Measurements from ENCODE around the gene DCBLD2.
A peak's percentile ranks its signal among the peaks of the same experiment; 100 is the strongest.

Gene DCBLD2

DNA sequence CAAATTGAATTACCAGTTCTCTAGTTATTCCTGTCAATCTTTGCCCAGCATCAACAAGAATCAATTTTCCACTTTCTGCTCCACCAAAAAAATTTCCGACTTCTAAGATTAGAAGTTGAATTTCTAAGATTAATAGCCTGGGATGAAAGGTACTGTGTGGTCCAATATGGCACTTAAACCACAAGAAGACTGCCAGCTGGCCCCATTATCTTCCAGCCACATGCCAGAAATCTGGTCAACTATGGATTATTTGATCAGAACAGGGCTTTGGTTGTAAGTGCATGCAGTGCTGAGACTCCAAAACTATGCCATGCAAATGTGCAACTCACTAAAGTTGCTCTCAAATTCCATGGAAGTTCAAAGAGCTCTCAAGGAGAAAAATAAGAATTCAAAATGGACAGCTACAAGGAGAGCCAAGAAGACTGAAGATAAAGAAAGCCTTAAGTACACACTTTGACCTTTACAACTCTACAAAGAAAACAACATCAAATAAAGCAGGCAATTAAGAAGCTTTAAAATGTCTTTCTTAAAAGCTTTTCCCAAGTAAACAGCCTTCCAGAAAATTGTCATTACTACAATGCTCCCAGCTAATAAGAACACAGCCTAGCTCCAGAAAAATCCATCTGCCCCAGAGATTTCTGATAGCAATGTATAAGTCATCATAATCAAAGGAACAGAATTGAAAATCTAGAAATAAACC is 74.1 kb downstream of the DCBLD2 start:
- no peak for DNase-seq

DNA sequence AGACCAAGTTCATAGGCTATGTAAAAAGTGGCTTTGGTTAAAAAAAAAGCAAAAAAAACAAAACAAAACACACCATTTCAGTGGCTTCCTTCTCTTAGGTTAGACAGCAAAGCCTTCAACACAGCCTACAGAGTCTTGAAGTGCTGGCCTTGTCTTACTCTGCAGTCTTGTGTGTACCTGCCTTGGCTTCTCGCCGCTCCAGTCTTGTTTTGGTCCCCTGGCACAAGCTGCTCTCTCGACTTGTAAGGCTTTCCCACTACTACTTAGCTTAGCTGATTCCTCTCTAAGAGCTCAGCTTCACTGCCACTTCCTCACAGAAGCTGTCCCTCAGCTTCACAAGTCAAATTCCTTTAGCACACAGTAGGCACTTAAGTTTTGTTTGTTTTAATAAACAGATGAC is 75.4 kb downstream of the DCBLD2 start:
- DNase-seq: no peak

DNA sequence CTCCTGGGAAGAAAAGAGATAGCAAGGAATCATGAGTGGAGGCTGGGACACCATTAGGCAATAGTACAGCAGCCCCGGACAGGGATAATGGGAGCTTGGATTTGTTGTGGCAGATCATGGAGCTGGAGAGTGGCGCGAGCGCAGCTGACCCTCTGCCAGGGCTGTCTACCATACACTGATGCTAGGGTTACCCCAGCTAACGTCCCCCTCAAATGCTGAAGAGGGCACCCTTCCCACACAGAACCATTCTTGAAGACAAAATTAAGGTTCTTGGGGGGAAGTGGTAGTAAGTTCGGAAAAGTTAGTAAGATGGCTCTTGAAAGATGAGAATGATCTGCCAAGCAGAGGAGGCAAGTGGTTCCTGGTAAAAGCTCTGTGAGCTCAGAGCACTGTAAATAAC is 77.2 kb downstream of the DCBLD2 start:
- DNase-seq: no peak

DNA sequence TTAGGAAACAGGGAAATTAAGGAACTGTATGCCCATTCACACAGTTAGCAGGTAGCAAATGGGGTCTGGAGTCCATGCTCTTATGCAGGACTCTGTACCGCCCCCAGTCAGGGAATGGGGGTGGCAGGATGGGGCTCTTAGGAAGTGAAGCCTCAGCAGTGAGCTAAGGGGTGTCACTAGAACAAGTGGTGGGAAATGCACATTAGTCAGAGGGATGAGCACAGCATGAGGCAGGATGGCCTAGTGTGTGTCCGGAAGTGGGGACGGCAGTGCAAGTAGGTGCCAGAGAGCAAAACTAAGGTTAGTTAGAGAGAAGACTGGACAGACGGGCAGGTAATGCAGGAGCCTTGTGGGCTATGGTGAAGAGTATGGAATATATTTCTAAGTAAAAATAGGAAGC is 77.7 kb downstream of the DCBLD2 start:
- DNase-seq: no peak

DNA sequence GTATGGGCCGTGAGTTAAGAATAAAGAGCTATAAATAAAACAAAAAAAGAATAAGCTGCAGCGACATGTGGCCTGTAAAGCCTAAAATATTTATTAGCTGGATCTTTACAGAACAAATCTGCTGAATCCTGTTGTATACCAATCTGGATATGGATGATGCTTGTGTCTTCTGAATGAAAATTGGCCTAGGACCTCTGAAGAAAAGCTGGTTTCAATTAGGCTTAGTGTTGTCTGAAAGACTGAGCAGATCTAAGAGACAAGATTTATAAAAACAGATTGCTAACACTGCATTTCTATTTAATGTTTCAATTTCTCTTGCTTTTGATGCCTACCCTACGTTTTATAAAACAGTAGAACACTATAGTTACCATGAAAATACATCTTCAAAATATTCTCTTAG is 80.4 kb downstream of the DCBLD2 start:
- DNase-seq: no peak

DNA sequence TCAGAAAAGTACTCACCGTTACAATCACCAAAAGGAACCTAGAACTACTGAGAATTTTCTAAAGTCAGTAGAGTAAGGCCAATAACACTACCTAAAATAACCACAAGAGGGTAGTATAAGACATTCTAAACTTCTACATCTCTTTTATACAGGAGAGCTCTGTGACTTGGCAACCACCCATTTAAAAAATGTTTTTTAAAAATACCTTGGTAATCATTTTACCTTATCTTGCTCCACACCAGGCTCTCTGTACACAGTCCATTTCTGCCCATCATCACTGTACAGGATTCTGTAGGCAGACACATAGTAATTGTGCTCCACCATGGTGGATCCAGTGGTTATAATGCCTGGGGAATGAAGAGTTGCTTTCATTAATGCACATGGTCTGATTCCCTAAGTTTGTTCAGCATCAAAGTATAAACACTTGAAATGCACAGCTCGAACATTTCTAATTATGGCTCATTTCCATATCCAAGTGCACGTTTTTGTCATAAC is 83.9 kb downstream of the DCBLD2 start:
- DNase-seq: peak; percentile 17

DNA sequence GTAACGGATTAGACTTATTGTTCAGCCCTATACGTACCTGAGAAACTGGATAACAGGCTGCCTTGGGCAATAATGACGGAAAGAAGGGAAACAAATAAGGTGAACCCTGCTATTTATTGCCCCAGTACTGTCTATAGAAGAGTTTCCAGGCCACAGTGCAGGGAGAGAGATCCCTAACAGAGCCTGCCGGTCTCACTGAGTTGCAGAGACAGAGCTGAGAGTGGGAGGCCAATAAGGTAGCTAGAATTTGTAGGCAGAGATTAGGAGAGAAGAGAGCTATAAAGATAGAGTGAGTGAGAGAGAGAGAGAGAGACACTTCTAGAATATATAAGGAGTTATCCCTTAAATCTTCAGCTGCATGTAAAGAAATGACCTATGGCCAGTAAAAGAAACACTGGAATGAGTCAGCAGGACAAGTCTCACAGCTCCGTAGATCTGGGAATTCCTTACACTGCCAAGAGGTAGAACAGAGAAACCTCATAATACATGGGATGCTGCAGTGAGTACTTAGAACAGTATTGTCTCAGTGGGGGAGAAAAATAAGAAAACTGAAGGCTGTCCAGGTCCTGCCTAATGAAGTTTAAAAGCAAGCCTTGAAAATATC is 86.6 kb downstream of the DCBLD2 start:
- no peak for DNase-seq

DNA sequence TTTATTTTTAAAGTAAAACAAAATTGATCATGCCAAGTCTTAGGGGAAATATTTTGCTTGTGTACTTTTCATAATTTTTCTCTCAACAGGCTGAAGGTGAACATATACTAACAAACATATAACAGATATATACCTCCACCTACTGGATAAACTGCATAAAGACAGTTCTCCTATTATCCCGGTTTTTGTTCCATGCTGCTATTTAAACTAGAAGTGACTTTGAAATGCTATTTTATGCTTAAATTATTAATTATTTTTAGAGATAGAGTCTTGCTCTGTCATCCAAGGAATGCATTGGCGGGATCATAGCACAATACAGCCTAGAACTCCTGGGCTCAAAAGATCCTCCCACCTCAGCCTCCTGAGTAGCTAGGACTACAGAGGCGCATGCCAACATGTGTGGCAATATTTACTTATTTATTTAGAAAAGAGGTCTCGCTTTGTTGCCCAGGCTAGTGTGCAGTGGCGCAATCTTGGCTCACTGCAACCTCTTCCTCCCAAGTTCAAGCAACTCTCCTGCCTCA is 88.6 kb downstream of the DCBLD2 start:
- no peak for DNase-seq

DNA sequence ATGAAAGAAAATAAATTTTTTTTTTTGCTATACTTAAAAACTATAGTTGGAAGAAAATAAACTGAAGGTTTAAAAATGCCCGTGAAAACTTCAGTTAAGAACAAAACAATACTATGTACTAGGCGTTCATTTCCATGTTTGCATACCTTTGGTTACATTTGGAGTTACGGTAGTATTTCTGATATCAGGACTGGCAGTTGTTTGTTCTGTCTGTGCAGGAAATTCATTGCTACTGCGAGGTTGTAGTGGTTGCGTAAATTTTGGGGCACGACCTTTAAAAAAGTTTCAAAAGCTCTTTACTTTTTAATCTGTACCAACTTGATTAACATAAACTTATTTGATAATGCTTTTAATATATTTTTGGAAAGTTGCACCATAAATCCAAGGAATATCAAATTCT is 90.4 kb downstream of the DCBLD2 start:
- DNase-seq: no peak

DNA sequence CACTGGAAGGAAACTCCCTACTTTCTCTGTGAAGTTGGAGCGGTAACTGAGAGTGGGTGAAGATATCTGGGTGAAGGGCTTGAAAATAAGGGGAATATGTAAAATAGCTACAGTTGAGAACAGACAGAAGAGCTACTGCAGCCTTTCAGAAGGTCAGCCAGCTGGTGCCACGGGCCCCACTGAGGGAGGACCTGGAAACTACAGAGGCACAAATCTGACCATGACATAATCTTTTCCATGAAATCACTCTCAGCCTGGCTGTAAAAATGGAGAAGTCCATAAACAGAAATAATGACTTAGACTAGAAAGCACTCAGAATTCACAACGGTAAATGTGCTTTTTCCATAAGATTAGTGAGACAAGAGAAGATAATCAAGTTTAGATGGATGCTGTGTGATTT is 91.9 kb downstream of the DCBLD2 start:
- DNase-seq: no peak

DNA sequence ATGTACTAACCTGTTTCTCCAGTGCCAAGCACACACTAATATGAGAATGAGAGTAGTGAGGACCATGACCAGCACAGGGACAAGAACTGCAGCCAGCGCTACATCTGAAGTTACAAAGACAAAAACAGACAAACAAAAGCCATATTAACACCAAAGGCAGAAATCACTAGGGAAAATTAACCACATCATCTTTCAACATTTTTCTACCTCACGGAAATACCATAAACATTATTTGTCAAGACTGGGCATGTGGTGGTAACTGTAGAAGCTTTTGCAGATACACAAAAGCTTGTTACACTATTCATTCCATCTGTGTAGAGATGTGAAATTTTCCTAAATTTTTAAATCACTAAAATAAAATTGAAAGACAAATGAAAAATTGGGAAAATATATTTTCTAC is 93.4 kb downstream of the DCBLD2 start:
- no peak for DNase-seq

DNA sequence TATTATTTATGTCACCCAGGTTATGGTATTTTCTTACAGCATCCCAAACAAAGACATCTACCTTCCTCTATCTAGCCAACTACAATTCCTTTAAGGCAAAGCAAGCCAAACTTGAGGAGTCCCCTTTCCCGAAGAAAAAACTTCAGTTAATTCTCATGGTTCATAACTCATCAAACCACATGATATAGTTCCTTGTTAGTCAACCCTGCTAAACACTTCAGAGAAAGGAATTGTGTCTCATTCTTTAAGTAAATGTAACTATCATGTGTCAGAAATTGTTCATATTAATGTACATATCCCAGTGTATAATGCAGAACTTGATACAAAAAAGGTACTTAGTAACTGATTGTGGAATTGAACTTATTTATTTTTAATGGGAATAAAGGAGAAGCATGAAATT is 93.9 kb downstream of the DCBLD2 start:
- DNase-seq: no peak

DNA sequence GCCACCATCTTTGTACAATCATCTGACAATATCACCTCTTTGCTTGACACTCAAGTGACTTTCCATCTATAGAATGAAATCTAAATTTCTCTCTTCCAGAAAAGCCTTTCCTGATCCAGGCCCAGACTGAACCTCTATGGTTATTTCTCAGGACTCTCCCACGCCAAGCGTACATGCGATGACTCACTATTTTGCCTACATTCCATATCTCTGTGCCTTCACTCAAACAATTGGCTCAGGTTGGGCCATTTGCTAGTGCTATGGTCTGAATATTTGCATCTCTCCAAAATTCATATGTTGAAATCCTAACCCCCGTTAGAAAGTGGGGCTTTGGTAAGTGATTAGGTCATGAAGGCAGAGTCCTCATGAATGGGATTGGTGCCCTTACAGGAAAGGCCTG is 94.5 kb downstream of the DCBLD2 start:
- no peak for DNase-seq

DNA sequence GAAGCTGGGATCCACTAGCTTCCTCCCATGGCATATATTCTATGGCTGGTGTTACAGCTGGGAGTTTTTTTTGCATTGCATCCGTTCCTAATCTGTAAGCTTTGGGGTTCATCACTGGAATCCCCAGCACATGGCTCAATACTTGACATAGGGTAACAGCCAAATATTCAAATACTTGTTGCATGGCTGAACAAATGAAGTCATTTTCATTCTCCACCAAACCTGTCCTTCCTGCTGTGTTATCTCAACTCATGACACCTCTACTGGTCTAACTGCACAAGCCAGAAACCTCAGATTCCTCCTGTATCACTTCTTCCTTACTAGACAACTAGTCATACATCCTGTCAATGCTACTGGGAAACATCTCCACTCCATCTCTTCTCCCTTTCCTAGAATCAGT is 95.0 kb downstream of the DCBLD2 start:
- no peak for DNase-seq

DNA sequence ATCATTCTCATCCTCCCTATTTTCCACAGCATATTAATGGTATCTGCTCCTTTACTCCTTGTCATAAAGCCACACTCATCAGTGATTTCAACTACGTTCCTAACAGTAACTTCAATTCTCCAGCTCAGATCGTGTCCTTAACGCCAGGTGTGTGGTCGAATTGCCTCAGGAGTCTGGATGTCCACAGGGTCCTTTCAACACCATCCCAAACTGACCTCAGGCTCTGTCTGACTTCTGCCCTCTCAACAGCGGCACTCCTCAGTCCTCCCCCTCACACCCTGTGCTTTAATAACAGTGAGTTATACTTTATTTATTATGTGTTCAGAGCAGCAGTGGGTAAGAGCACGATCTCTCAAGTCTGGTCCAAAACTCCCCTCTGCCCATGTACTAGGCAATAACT is 95.9 kb downstream of the DCBLD2 start:
- DNase-seq: no peak

DNA sequence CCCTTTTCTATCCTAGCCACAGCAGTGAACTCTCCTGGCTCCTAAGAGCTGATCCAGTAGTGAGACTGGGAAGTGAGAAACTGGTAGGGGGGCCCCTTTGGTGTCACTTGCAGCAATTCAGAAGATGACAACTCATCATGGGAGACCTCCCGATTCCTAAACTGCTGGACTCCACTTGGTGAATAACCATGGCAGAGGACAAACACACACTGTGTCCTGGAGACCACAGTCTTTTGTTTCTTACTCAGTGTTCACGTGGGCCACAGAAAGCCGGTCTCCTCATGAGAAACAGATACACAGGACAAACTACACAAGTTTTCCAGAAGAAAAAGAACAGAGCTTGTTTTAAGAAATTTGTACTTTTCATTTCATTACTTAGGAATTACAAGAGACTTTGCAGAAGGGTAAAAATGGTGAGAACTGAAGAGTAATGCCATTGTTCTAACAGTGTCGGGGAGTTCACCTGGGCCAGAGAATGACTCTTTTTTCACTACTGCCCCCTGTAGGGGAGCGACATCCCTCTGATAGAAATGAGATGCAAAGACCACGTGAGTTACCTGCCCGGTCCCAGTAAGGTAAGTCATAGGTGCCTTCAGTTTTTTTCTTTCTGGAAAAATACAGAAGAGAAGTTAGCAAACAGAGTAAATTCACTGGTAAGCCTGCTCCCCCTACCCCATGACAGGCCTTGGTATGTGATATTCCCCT is 100.3 kb downstream of the DCBLD2 start:
- DNase-seq: no peak

DNA sequence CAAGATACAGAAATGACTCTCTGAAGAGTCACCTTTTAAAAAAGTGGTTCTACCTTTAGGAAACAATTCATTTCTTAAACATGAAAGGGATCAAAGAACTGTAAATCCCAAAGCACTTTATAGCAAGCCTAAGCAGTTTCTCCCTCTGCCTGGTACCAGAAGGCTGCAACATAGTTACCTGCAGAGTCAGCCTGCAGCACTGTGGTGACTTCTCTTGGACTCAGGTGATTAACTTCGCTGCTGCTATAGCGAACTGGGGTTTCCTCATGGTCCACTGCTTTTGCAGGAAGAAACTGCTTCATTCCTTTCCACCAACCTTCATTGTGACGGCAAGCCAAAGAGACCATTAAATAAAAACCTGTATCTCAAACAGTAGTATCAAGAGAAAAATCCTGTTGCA is 101.1 kb downstream of the DCBLD2 start:
- DNase-seq: no peak

DNA sequence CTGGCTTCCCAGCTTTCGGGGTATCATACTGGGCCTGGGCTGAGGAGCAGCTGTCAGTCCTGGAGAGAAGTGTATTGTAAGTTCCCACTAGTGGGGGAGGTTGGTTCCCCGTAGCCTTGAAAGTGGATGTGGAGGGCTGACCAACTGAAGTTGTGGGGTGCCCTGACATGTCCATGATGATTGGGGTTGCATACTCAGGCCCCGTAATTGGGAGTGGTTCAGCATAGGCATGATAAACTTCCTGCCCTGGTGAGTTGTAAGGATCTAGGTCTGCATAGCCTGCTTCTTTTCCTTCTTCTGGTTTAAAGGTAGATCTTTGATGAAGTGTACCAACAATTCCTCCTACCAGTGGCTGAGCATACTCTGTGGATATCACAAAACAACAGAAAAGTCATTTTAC is 102.0 kb downstream of the DCBLD2 start:
- no peak for DNase-seq

DNA sequence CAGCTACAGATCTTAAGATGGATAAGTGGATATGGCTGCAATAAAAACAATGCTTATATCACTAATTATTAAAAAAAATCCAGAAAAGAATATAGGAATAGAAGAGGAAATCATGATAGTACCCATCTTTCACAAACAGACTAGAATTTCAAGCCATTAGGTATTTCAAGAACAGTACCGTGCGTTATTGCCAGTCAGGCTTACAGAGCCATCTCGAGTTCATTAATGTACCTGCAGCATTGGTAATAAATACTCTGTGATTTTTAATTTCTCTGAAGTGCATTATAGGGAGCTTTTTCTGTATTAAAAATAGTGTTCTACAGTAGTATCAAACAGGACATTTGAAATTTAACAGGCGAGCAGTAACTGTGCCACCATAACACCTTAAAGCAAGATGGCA is 102.7 kb downstream of the DCBLD2 start:
- no peak for DNase-seq

DNA sequence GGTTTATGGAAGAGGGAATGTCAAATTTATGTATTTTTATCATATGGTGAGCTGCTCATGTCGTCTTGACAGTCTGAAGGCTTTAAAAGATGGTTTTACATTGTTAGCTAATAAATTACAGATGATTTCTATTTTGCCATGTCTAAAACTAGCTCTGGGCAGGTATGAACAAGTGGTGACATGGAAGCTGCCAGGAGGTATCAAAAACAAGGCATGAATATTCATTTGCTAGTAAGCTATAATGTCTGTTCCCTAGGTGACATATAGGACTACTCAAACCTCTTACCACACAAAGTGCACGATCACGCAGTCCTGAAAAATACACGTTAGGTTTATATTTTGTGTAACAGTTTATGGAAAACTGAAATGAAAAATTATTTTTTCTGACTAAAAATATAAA is 103.6 kb downstream of the DCBLD2 start:
- no peak for DNase-seq

DNA sequence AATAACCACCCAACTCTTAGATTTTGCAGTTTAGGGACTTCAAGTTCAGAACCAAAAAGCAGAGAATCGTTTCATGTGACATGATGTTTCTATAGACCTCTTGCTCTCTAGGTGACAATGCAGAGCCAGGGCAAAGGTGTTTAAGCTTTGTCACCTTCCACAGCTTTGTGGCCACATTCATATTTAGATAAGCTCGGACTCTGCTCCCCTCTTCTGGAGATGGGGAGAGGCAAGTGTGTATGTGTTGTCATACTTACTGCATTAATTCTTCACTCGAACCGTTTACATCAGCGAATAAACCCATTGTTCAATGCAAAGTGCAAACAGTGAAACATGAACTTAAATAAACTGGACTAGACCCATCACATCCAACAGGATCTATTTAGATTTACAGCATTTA is 105.2 kb downstream of the DCBLD2 start:
- DNase-seq: no peak

DNA sequence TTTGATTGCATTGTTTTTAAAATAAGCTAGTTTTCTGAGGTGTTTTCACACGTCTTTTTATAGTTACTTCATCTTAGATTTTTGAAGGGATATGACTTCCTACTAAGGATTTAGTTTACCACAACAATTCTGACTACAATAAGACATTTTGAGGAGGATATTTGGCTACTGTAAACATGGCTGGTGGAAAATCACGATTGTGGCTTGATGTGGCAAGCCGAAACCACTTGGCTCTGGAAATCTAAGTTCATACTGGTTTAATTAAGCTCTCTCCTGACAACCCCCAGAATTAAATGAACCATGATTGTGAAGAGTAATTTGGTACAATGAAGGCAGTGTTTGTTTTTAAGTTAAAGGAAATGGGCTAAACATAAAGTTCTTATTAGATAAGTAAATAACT is 107.5 kb downstream of the DCBLD2 start:
- no peak for DNase-seq

DNA sequence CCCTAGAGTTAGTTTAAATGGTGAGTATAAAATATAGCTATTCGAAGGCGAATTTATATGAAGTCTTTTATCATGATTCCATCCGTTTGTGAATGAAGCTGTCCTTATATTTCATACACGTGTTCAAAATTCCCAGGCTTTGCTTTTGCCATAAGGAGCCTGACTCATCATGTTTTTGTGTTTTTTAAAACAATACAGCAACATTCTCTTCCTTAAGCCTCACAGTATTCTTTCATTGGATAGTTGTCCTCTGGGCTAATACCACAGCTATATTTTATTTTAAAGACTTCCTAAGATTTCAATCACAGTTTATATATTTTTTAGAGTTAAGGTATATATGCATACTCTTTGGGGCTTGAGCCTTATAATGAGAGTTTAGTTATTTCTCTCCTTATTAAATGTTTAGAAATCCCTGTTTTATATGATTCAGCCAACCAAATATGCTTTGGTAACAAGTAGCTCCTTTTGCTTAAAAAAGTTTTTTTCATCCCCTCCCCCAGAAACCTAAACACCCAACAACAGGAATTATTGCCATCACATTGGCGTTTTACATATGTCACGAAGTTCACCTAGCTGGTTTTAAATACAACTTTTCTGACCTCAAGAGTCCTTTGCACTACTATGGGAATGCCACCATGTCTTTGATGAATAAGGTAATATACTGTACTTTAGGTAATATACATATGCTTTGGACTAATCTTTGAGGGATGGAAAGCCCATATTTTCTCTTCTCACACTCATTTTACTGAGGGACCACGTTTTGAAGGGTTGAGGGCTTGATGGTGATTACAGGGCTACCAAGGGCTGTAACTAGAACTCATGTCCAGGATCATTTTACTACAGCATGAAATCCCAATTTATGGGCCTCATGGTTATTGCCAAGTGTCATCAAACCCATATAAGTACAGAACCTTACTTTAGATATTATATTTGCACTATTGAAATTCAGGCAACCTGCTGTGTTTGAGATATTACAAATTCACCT is 109.9 kb downstream of the DCBLD2 start:
- DNase-seq: no peak

Data from DMS79 (cell line).